Right cardiac atrium (tissue), 5 donors: ENCODE measurements around the gene B3GALNT1. TPM values are rescaled to one million over a fixed set of nuclear protein-coding genes. Genes with fewer than 3 reads are reported as not detected.

Source experiments
- polyA plus RNA-seq: library from polyadenylated mRNA; stranded (reverse); fragments of 200-250 nt; gene quantifications from one replicate; pipeline ENCODE4 v1.2.3, GENCODE V29; 2013
- total RNA-seq, 4 donors: library from RNA; stranded (reverse); fragmentation: NEBNext Ultra II Directional; extraction: Animal tissue kit (Norgen Biotek cat#: 25700); gene quantifications; one replicate each; pipeline ENCODE4 v1.2.1, GENCODE V29; 2021
- donor health status: healthy with polysubstance abuse.
- donor health status: DM: no; HTN: yes; CAD: no.
- donor health status: DM: no; HTN: no; CAD: no.
- donor health status: DM: no; HTN: yes; CAD: no; lungs with severe emphysema.
- donor health status: DM: yes; HTN: yes; CAD: no.

The B3GALNT1 gene
- total and polyA plus RNA-seq, 5 donors = 27.5 to 89.6 (median 75.3) TPM

Other genes with a start within 250 kb of the B3GALNT1 start
- 10 to 100 TPM; 52.5 to 72.7 (median 55.3) TPM for gene NMD3, start 116.0 kb upstream of the B3GALNT1 start, total RNA-seq
- 25.1 TPM for gene NMD3, start 116.0 kb upstream of the B3GALNT1 start, polyA plus RNA-seq